GM12801 (cell line): Measurements from ENCODE around the gene PRIMA1.

Source experiments
- TF ChIP-seq, protein P1 (sequence below): IDR thresholded peaks from one replicate; pipeline ENCODE4 v1.5.1; 2011; ENCODE audit warnings: control low read depth; ENCODE audit not compliant: insufficient read length; ENCODE audit errors: extremely low read depth

The PRIMA1 gene

DNA sequence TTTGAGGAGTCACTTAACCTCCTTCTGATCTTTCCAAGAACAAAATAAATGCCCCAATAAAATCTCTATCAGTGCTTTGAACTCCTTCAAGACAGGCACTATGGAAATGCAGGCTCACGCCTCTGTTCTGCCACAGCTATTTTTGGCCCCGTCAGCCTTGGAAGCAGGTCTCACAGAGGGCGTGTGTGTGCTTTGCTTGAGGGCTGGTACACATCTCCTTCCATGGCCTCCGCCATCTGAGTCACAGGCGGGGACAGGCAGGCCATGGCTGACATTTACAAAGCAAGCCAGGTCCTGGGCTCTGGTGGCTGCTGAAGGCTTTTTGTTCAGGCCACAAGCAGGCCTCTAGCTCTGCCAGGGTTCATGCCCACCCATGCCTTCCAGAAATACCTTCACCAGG lies 16.0 kb downstream of the PRIMA1 start:
- TF ChIP-seq, protein P1, sequence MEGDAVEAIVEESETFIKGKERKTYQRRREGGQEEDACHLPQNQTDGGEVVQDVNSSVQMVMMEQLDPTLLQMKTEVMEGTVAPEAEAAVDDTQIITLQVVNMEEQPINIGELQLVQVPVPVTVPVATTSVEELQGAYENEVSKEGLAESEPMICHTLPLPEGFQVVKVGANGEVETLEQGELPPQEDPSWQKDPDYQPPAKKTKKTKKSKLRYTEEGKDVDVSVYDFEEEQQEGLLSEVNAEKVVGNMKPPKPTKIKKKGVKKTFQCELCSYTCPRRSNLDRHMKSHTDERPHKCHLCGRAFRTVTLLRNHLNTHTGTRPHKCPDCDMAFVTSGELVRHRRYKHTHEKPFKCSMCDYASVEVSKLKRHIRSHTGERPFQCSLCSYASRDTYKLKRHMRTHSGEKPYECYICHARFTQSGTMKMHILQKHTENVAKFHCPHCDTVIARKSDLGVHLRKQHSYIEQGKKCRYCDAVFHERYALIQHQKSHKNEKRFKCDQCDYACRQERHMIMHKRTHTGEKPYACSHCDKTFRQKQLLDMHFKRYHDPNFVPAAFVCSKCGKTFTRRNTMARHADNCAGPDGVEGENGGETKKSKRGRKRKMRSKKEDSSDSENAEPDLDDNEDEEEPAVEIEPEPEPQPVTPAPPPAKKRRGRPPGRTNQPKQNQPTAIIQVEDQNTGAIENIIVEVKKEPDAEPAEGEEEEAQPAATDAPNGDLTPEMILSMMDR = no peak

DNA sequence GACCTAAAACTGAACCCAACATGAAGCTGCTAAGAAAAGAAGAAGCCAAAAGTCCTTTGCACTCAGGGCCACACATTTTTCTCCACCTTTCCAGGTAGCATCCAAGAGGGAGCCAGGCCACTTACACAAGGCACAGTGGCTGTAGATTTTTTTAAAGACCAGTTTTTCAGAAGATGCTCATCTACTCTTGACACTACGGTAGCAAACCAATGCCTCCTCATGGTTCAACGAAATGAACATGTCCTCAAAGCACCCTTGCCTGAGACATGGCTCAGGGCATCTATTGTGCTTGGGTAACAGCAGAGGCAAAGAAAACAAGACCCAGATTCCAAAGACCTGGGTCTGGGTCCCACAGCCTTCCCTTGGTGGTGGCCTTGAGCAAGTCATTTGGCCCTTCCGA lies 22.3 kb downstream of the PRIMA1 start:
- TF ChIP-seq, protein P1 = no peak

DNA sequence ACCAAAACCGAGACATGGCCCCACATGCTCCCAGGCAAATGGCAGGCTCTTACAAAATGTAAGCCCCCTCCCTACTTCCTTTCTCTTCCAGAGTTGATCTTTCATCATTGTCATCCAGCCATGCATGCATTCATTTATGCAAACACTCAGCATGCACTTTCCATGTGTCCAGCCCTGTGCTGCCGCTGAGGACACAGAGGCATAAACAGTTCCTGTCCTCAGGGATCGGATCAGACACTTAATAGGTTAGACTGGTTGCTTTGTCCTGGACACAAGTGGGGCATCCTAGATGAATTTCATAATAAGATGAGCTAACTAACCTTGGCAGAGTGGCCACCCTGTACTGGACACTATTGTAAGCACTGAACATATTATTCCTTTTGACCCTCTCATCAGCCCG lies 23.1 kb downstream of the PRIMA1 start:
- TF ChIP-seq, protein P1 = no peak

DNA sequence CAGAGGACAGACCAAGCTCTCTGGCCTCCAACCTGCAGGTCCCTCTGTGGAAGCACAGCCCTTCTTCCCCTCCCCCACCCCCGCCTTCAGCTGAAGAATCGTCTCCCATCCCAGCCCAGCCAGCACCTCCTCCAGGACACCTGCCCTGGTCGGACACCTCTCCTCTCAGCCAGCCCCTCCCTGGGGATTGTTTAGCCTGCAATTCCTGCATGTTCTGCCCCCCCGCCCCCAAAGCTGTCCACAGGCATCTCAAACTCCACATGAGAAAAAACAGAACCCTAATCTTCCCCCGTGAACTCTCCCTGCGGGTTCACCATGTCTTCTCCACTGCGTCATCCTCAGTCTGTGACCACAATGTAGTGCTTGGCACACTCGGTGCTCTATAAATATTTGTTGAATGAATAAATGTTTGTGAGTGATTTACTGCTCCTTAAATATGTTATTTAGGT lies 24.1 kb downstream of the PRIMA1 start:
- TF ChIP-seq, protein P1 = no peak

DNA sequence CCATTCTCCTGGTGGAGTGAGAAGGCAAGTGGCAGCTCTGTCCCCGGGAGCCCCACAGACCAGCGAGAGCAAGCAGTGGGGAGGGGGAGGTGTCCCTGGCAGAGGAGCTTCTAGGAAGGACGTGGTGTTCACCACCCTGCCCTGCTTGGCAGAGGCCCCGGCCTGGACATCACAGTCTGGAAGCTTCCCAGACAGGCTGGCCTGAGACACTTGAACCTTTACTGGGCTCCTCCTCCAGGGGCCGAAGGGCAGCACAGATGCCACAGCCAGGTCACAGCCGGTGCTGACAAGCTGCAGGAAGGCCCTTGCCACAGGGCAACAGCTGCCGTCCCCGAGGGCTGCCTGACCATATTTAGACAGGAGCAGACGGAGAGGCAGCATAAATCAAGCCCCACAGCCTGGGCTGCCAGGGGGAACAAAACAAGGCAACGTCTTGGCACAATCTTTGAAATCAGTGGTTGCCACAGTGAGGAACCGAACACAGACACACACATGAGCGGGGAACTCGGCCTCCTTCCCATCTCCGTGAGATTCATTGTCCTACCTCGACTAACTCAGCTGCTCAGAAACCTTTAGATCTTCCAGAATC lies 28.5 kb downstream of the PRIMA1 start:
- TF ChIP-seq, protein P1 = no peak

DNA sequence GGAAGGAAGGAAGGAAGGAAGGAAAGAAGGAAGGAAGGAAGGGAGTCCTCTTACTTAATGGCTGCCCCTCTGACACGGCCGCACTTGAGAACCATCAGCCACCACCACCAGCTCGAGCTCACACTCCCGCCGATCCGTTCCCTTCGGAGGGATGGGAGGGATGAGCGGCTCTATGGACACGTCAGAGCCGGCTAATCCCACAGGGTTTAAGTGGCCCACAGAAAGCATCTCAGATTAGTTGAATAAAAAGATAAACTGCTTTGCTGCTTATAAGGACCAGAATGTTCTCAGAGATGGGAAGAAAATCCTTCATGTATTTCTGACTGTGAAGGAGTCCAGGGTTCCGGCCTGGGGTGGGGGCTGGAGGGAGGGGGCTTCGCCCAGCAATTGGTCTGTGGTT lies 31.1 kb downstream of the PRIMA1 start:
- TF ChIP-seq, protein P1 = no peak

DNA sequence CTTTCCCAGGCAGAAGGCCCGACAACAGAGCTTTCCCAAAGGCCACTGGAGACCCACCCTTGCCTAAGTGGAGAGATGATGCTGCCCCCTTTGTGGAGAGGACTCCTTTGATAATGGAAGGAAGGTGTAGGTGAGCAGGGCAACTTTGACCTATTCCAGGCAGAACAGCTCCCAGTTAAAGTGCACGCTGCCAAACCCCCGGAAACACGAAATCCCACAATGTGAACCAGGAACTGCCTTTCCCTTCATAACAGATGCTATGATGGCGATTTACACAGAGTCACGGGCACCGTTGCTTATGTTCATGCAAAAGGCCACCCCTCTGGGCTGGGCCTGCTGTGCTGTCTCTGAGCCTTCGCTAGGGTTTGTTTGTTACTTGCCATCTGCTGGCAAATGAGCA lies 34.6 kb downstream of the PRIMA1 start:
- TF ChIP-seq, protein P1 = no peak
